SK-N-SH (cell line): Measurements from ENCODE around the gene KLHL25. TPM values are rescaled to one million over a fixed set of nuclear protein-coding genes. Genes with fewer than 3 reads are reported as not detected.
"Not testable (repeated sequence)": the region's sequence is repeated elsewhere in the genome, so short reads cannot be mapped to it uniquely, and the experiment has no call there.

Experiments used
- CTCF ChIA-PET: fragments of 300-600, 350-600 bp; formaldehyde crosslinking; extraction: SDS; loops from one replicate; lab custom pipeline; 2021; lab: Yijun Ruan, JAX
- POLR2A ChIA-PET: fragments of 350-600 bp; sonication (Branson Sonifier 250); formaldehyde crosslinking; extraction: SDS; loops from one replicate; lab custom pipeline; 2020; ENCODE audit warnings: antibody characterized with exemption, inconsistent platforms; lab: Yijun Ruan, JAX
- DNase-seq: peaks from one replicate; pipeline ENCODE4 v3.0.0; 2012
- H2AFZ ChIP-seq: fragments of 200-600 bp; sonication (generic); 2 replicates; pipeline ENCODE4 v1.8.1; 2016; ENCODE audit warnings: antibody characterized with exemption, mild to moderate bottlenecking, low read depth
- H3F3A ChIP-seq: fragments of 200-600 bp; sonication (generic); replicated peaks from 2 replicates; pipeline ENCODE3; 2016; ENCODE audit warnings: antibody characterized with exemption, mild to moderate bottlenecking; ENCODE audit not compliant: insufficient read depth
- H3K27ac ChIP-seq, 2 experiments: fragments of 200-500 bp in 1 of 2; fragments of 200-600 bp in 1 of 2; sonication (Bioruptor generic) in 1 of 2; sonication (generic), shearing (Covaris generic) in 1 of 2; 2 replicates each; pipeline versions ENCODE4 v1.5.1 to v1.6.1; 2014 to 2016; ENCODE audit warnings: low read depth in 2 of 2, inconsistent platforms in 1 of 2, low read length in 1 of 2, mild to moderate bottlenecking in 1 of 2, mixed read lengths in 1 of 2
- H3K27me3 ChIP-seq: fragments of 200-600 bp; sonication (generic), shearing (Covaris generic); 2 replicates; pipeline ENCODE4 v1.6.1; 2016; ENCODE audit warnings: mixed run types; ENCODE audit not compliant: insufficient read depth
- H3K36me3 ChIP-seq, 2 experiments: fragments of 200-500 bp in 1 of 2; fragments of 200-600 bp in 1 of 2; sonication (Bioruptor generic) in 1 of 2; sonication (generic) in 1 of 2; replicated peaks in 1 of 2; 2 replicates each; pipeline versions ENCODE3 to v1.5.1; 2014 to 2016; ENCODE audit warnings: low read length in 1 of 2, mild to moderate bottlenecking in 1 of 2; ENCODE audit not compliant: insufficient read depth in 2 of 2, control insufficient read depth in 1 of 2
- H3K4me1 ChIP-seq, 2 experiments: fragments of 200-500 bp in 1 of 2; fragments of 200-600 bp in 1 of 2; sonication (Bioruptor generic) in 1 of 2; sonication (generic), shearing (Covaris generic) in 1 of 2; 2 replicates each; pipeline versions ENCODE4 v1.5.1 to v1.6.1; 2014 to 2016; ENCODE audit warnings: low read depth in 1 of 2, low read length in 1 of 2, mixed run types in 1 of 2; ENCODE audit not compliant: insufficient read depth in 2 of 2, control insufficient read depth in 1 of 2
- H3K4me2 ChIP-seq: fragments of 200-600 bp; sonication (generic), shearing (Covaris generic); 2 replicates; pipeline ENCODE4 v1.6.1; 2017; ENCODE audit warnings: mixed run types
- H3K4me3 ChIP-seq, 2 experiments: fragments of 200-500 bp in 1 of 2; fragments of 200-600 bp in 1 of 2; sonication (Bioruptor generic) in 1 of 2; sonication (generic), shearing (Covaris generic) in 1 of 2; 2 replicates each; pipeline versions ENCODE4 v1.5.1 to v1.8.1; 2014 to 2016; ENCODE audit warnings: low read depth in 2 of 2, inconsistent platforms in 1 of 2, low read length in 1 of 2, mild to moderate bottlenecking in 1 of 2, mixed read lengths in 1 of 2, moderate library complexity in 1 of 2
- H3K79me2 ChIP-seq: fragments of 200-600 bp; sonication (generic); 2 replicates; pipeline ENCODE4 v1.8.1; 2017; ENCODE audit warnings: mild to moderate bottlenecking; ENCODE audit not compliant: insufficient read depth
- H3K9ac ChIP-seq: fragments of 200-600 bp; sonication (generic); 2 replicates; pipeline ENCODE4 v1.6.1; 2017; ENCODE audit warnings: mixed run types
- H3K9me2 ChIP-seq: fragments of 200-600 bp; sonication (generic); 2 replicates; pipeline ENCODE4 v1.6.1; 2017; ENCODE audit warnings: mixed run types
- H3K9me3 ChIP-seq: fragments of 200-600 bp; sonication (generic); 2 replicates; pipeline ENCODE4 v1.6.1; 2017; ENCODE audit warnings: mixed run types, mild to moderate bottlenecking, moderate library complexity
- H4K20me1 ChIP-seq: fragments of 200-600 bp; sonication (generic); 2 replicates; pipeline ENCODE4 v1.6.1; 2017; ENCODE audit warnings: mild to moderate bottlenecking, mixed run types; ENCODE audit not compliant: insufficient read depth
- RCOR1 ChIP-seq: fragments of 150-350 bp; IDR thresholded peaks from 2 replicates; pipeline ENCODE4 v1.6.1; 2017; ENCODE audit warnings: antibody characterized with exemption, low read length
- REST ChIP-seq: IDR thresholded peaks from 2 replicates; pipeline ENCODE4 v1.6.1; 2012; ENCODE audit warnings: mild to moderate bottlenecking, low read depth, low read length, moderate library complexity
- RFX5 ChIP-seq: IDR thresholded peaks from 2 replicates; pipeline ENCODE4 v1.6.1; 2012; ENCODE audit warnings: mild to moderate bottlenecking, improper control_type of control experiment, low read length
- TAF1 ChIP-seq: IDR thresholded peaks from 2 replicates; pipeline ENCODE4 v1.6.1; 2012; ENCODE audit warnings: low read depth, mild to moderate bottlenecking, low read length, moderate library complexity, borderline replicate concordance
- TEAD4 ChIP-seq: IDR thresholded peaks from 2 replicates; pipeline ENCODE4 v1.4.0; 2012; ENCODE audit warnings: mild to moderate bottlenecking, borderline replicate concordance; ENCODE audit not compliant: insufficient read depth
- WGBS: methylation state at CpG from one replicate; pipeline ENCODE4 v1.1.6; 2017; ENCODE audit warnings: low lambda C conversion rate; 5-methylcytosine and 5-hydroxymethylcytosine counted together
- polyA plus RNA-seq, 3 experiments: library from polyadenylated mRNA; depleted of rRNA; stranded (reverse); fragments of >200 nt; gene quantifications; 2 replicates each; pipeline ENCODE4 v1.2.3, GENCODE V29; 2012
- TF ChIP-seq, protein P1 (sequence below): IDR thresholded peaks from 2 replicates; pipeline ENCODE4; 2012
- TF ChIP-seq, protein P2 (sequence below): IDR thresholded peaks from 2 replicates; pipeline ENCODE4 v1.4.0; 2012; ENCODE audit warnings: low read depth, borderline replicate concordance

The KLHL25 gene
- polyA plus RNA-seq, 1 of the 3 experiments (the other 2 are of a cell fraction) = 4.5 TPM

DNA sequence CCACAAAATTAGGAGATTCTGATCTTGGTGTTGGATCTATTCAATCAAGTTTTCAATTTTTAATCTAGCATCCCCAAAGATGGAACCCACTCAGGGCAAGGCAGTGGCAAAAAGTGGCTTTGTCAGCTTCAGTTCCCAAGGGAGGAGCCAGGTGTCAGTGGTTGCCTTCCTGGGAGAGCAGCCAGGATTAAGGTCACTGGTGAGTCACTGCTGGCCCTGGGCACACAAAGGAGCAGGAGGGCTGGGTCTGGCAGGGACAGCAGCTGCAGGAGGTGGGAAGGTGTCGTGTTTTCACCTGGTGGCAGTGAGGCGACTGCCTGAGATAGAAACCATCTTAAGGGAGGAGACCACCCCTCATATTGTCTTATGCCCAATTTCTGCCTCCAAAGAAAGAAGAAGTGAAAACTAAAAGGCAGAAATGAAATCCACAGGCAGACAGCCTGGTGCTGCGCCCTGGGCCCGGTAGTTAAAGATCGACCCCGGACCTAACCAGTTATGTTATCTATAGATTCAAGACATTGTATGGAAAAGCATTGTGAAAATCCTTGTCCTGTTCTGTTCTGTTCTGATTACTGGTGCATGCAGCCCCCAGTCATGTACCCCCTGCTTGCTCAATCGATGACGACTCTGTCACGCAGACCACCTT, 5.9 kb upstream of the KLHL25 start (continued):
- TF ChIP-seq REST (no peak), RFX5 (no peak), TEAD4 (no peak), RCOR1 (no peak), TAF1 (no peak)
- TF ChIP-seq, protein P1, sequence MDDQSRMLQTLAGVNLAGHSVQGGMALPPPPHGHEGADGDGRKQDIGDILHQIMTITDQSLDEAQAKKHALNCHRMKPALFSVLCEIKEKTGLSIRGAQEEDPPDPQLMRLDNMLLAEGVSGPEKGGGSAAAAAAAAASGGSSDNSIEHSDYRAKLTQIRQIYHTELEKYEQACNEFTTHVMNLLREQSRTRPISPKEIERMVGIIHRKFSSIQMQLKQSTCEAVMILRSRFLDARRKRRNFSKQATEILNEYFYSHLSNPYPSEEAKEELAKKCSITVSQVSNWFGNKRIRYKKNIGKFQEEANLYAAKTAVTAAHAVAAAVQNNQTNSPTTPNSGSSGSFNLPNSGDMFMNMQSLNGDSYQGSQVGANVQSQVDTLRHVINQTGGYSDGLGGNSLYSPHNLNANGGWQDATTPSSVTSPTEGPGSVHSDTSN = no peak
- TF ChIP-seq, protein P2, sequence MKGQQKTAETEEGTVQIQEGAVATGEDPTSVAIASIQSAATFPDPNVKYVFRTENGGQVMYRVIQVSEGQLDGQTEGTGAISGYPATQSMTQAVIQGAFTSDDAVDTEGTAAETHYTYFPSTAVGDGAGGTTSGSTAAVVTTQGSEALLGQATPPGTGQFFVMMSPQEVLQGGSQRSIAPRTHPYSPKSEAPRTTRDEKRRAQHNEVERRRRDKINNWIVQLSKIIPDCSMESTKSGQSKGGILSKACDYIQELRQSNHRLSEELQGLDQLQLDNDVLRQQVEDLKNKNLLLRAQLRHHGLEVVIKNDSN = no peak

DNA sequence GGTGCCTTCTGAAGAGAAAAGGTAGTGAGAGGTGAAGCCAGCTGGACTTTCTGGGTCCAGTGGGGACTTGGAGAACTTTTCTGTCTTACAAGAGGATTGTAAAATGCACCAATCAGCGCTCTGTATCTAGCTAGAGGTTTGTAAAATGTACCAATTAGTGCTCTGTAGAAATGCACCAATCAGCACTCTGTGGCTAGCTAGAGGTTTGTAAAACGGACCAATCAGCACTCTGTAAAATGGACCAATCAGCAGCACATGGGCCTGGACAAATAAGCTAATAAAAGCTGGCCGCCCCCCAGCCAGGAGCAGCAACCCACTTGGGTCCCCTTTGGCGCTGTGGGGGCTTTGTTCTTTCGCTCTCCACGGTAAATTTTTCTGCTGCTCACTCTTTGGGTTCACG, 1.6 kb upstream of the KLHL25 start:
- H3K36me3 ChIP-seq, H3K27me3 ChIP-seq, H3F3A ChIP-seq, H2AFZ ChIP-seq, H3K9me3 ChIP-seq, H3K4me3 ChIP-seq, H3K4me2 ChIP-seq, H3K9me2 ChIP-seq, DNase-seq, H3K9ac ChIP-seq, H3K27ac ChIP-seq, POLR2A ChIA-PET: not testable (repeated sequence)
- Histone ChIP-seq H4K20me1 (peaks cover 16% of the 10 kb centered on the region), H3K4me1 (peaks cover 9 to 32% of the 10 kb centered on the region in 2 experiments; a peak in 2 of 4 replicates), H3K79me2 (peaks cover 28% of the 10 kb centered on the region)
- 73% methylated on average over 7 of the region's 7 CpGs for WGBS
- CTCF ChIA-PET = interaction anchor here (1.7 to 1.9 kb wide), 2 partner anchors 44 to 67 kb away, joined by 5 to 6 read pairs; no protein-coding TSS in a partner anchor
